Breast epithelium (tissue), 4 donors: ENCODE data around the gene TMEM86B. TPM values are rescaled to one million over a fixed set of nuclear protein-coding genes. Genes with fewer than 3 reads are reported as not detected.

ENCODE experiments used
- DNase-seq, 2 donors: peaks; one replicate each; pipeline ENCODE4 v3.0.0-alpha.2; 2019; ENCODE audit warnings: low spot score in 2 of 2
- H3K27ac ChIP-seq, 2 donors: fragments of 200-600 bp; sonication (generic) in 1 of 2; one replicate each; pipeline ENCODE4 v1.5.1; 2016 to 2019; ENCODE audit warnings: mild to moderate bottlenecking in 1 of 2
- H3K27me3 ChIP-seq, 2 donors: fragments of 200-600 bp; sonication (generic) in 1 of 2; one replicate each; pipeline versions ENCODE4 v1.5.1 to v1.6.0; 2017 to 2019; ENCODE audit warnings: control low read depth in 1 of 2, mild to moderate bottlenecking in 1 of 2
- H3K36me3 ChIP-seq: fragments of 200-600 bp; one replicate; pipeline ENCODE4 v1.5.1; 2019
- H3K4me1 ChIP-seq, 2 donors: fragments of 200-600 bp; sonication (generic); one replicate each; pipeline ENCODE4 v1.5.1; 2016 to 2019; ENCODE audit warnings: control low read depth in 1 of 2
- H3K4me3 ChIP-seq, 3 donors: fragments of 200-600 bp; sonication (generic); 1 replicate in 2 of 3; 2 replicates in 1 of 3; pipeline ENCODE4 v1.5.1; 2016 to 2019; ENCODE audit warnings: mild to moderate bottlenecking in 3 of 3, moderate library complexity in 2 of 3
- H3K9me3 ChIP-seq, 2 donors: fragments of 200-600 bp; sonication (generic) in 1 of 2; one replicate each; pipeline ENCODE4 v1.5.1; 2016 to 2019; ENCODE audit warnings: control low read depth in 1 of 2
- POLR2A ChIP-seq: fragments of 450-650 bp; IDR thresholded peaks from one replicate; pipeline ENCODE4 v1.6.1; 2016; ENCODE audit warnings: antibody characterized with exemption, mild to moderate bottlenecking, moderate library complexity
- POLR2AphosphoS5 ChIP-seq, 3 donors: sonication (generic); formaldehyde crosslinking; IDR thresholded peaks; one replicate each; pipeline ENCODE4 v1.6.1; 2017; ENCODE audit warnings: antibody characterized with exemption in 3 of 3
- intact Hi-C: fragments of 100-400 bp; cut with DNase I; formaldehyde crosslinking; loops from one replicate; pipeline ENCODE4 v1.15.1; 2023; ENCODE audit warnings: low total_unique reads
- total RNA-seq, 3 donors: library from RNA; depleted of rRNA; stranded (reverse); fragments of >200 nt; gene quantifications; one replicate each; pipeline ENCODE4 v1.1.0, GENCODE V29; 2016
- TF ChIP-seq, protein P1 (sequence below), 3 donors: fragments of 450-650 bp; IDR thresholded peaks; one replicate each; pipeline ENCODE4 v1.5.1; 2016 to 2017; ENCODE audit warnings: antibody characterized with exemption in 3 of 3, mild to moderate bottlenecking in 3 of 3, moderate library complexity in 3 of 3

Gene TMEM86B
- total RNA-seq, 3 donors from 2014 or later = 0.80 to 3.6 (median 1.6) TPM

DNA sequence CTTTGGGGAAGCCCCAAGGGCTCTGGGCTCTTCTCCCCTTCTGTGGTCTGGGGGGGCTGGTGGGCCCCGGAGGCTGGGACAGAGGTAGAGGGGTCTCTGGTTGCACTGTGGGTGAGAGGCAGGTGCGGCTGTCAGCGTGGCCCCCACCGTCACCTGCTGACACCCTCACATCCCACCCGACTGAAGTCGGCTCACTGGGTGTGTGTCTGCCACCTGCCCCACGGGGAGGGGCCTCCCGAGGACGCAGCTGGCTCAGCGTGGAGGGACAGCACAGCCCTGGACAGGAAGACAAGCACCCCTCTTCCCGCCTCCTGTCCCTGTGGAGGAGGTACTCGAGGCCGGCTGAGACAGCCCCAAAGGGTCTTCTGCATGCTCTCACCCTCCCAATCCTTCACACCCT is 2.2 kb upstream of the TMEM86B start:
- no peaks in the 10 kb centered on the region for H3K4me1 ChIP-seq
- peaks cover 18% of the 10 kb centered on the region for H3K36me3 ChIP-seq
- H3K4me3 ChIP-seq = no peak overlapping the region
- TF ChIP-seq, protein P1, sequence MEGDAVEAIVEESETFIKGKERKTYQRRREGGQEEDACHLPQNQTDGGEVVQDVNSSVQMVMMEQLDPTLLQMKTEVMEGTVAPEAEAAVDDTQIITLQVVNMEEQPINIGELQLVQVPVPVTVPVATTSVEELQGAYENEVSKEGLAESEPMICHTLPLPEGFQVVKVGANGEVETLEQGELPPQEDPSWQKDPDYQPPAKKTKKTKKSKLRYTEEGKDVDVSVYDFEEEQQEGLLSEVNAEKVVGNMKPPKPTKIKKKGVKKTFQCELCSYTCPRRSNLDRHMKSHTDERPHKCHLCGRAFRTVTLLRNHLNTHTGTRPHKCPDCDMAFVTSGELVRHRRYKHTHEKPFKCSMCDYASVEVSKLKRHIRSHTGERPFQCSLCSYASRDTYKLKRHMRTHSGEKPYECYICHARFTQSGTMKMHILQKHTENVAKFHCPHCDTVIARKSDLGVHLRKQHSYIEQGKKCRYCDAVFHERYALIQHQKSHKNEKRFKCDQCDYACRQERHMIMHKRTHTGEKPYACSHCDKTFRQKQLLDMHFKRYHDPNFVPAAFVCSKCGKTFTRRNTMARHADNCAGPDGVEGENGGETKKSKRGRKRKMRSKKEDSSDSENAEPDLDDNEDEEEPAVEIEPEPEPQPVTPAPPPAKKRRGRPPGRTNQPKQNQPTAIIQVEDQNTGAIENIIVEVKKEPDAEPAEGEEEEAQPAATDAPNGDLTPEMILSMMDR (IDR thresholded peaks at IDR 0.05) = no peak
- no peak for TF ChIP-seq POLR2A
- no peak for TF ChIP-seq POLR2AphosphoS5 (IDR thresholded peaks at IDR 0.05)
- no peak for DNase-seq
- intact Hi-C loops = no loop called here
- H3K27me3 ChIP-seq = no peaks in the 10 kb centered on the region
- no peak overlapping the region for H3K27ac ChIP-seq
- no peaks in the 10 kb centered on the region for H3K9me3 ChIP-seq

DNA sequence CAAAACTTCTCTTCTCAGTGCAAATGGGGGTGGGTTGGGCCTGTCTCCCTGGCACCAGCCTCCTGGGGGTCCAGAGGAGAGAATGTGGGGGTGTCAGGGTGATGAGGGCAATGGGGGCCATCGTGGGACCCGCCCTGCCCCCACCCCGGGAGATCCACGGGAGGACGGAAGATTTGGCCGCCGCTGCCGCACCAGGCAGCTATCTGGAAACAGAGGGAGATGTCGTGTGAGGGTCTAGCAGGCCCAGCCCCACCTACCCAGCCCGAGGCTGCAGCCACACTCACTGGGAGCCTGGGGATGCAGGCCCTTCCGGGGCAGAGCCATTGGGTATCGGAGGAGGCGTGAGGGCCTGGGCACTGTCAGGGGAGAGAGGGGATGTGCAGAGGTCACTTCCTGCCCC is 1.8 kb upstream of the TMEM86B start:
- Histone ChIP-seq H3K27ac (no peak overlapping the region), H3K4me3 (no peak overlapping the region), H3K4me1 (no peaks in the 10 kb centered on the region), H3K27me3 (no peaks in the 10 kb centered on the region), H3K36me3 (peaks cover 18% of the 10 kb centered on the region), H3K9me3 (no peaks in the 10 kb centered on the region)
- TF ChIP-seq, protein P1 (IDR thresholded peaks at IDR 0.05) = no peak
- TF ChIP-seq POLR2A (no peak), POLR2AphosphoS5 (IDR thresholded peaks at IDR 0.05) (no peak)
- no peak for DNase-seq
- intact Hi-C loops = no loop called here

DNA sequence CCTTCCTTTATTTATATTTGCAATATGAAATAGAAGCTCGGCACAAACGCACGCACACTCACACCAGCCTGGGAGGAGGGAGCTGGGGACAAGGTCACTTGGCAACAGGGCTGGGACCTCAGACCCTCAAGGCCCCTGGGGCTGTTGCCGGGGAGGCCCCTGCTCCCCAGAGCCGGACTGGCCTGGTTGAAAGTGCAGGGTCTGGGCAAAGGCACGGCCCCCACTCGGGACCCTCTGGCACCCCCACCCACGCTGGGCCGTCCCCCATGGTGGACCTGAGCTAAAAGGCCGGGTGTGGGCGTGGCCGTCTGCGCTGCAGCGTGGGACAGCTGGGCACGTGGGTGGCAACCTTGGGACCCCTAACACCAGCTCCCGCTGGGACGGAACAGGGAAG is 1.2 kb upstream of the TMEM86B start:
- Histone ChIP-seq H3K27ac (no peak overlapping the region), H3K36me3 (peaks cover 18% of the 10 kb centered on the region), H3K4me3 (no peak overlapping the region), H3K27me3 (no peaks in the 10 kb centered on the region), H3K4me1 (no peaks in the 10 kb centered on the region), H3K9me3 (no peaks in the 10 kb centered on the region)
- intact Hi-C loops = no loop called here
- no peak for DNase-seq
- TF ChIP-seq POLR2AphosphoS5 (IDR thresholded peaks at IDR 0.05) = no peak

DNA sequence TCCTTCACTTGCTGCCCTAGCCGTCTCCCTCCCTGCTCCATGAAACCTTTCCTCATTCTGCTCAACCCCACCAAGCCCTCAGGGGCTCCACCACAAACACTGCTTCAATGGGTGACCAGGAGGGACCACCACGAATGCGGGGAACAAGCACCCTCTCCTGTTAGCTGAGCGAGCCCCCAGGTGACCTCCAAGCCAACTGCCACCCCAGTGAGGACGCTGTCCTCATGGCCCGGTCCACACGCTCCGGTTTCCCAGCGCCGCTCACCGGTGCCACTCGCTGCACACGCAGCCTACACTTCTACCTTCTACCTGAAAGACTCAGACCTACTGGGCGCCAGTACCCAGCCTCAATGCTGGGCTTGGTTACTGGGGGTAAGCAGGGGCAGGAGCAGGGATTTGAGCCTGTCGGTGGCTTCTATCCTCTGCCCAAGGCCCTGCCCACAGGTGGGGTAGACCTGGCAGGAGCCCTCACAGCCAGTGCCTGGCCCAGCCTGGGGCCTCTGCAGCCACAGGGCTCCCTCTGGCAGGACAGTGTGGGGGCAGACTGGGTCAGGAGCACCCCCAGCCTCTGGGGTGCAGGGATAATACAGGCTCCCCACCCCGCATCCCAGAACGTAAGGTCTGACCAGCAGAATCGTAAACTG is 704 bp upstream of the TMEM86B start:
- DNase-seq = no peak
- intact Hi-C loops = no loop called here
- TF ChIP-seq POLR2A (no peak), POLR2AphosphoS5 (IDR thresholded peaks at IDR 0.05) (no peak)
- TF ChIP-seq, protein P1 (IDR thresholded peaks at IDR 0.05) = no peak
- H3K27ac ChIP-seq = no peak overlapping the region
- H3K4me1 ChIP-seq = no peaks in the 10 kb centered on the region
- peaks cover 18% of the 10 kb centered on the region for H3K36me3 ChIP-seq
- no peaks in the 10 kb centered on the region for H3K9me3 ChIP-seq
- no peaks in the 10 kb centered on the region for H3K27me3 ChIP-seq
- no peak overlapping the region for H3K4me3 ChIP-seq

DNA sequence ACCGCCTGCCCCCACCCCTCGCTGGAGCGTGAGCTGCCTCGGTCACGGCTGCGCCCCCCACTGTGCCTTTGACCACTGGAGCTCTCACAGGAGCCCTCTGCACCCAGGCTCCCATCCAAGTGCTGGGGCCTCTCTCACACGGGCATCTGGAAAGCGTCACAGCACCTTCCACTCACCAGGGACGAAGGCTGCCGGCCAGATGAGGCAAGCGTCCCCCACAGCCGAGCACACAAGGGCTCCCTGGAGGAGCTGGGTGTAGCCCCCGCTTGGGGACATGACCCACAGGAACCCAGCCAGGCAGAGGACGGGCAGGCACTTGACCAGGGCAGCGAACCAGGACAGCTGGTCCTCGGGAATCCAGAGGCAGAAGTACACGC is 560 bp downstream of the TMEM86B start:
- H3K27ac ChIP-seq = no peak overlapping the region
- H3K9me3 ChIP-seq = no peaks in the 10 kb centered on the region
- H3K27me3 ChIP-seq = no peaks in the 10 kb centered on the region
- no peak overlapping the region for H3K4me3 ChIP-seq
- DNase-seq = no peak
- H3K4me1 ChIP-seq = no peaks in the 10 kb centered on the region
- no peak for TF ChIP-seq POLR2AphosphoS5 (IDR thresholded peaks at IDR 0.05)
- TF ChIP-seq, protein P1 (IDR thresholded peaks at IDR 0.05) = no peak
- TF ChIP-seq POLR2A = no peak
- peaks cover 18% of the 10 kb centered on the region for H3K36me3 ChIP-seq
- intact Hi-C loops = no loop called here
